GM20000 (cell line): ENCODE results near the gene CRNKL1.

Experiments used
- DNase-seq: peaks from one replicate; pipeline ENCODE4 v3.0.0; 2012; ENCODE audit warnings: low spot score
- TF ChIP-seq, protein P1 (sequence below): IDR thresholded peaks from 2 replicates; pipeline ENCODE4 v1.5.1; 2012; ENCODE audit warnings: mild to moderate bottlenecking, control low read depth; ENCODE audit errors: extremely low read depth, missing control alignments

CRNKL1 gene

DNA sequence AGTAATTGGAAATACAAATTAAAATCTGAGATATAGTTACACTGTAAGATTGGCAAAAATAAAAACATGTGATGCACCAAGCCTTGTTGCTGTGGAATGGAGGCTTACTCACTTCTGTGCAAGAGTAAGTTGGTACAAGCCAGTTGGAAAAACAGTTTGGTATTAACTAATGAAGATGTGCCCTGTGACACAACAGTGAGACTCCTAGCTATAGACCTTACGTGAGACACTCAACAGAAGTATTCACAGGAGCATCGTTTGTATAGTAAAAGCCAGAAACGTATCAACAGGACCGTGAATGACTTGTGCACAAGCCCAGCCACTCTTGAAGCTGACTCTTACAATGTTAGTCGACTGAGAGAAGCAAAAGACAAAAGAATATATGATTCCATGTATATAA, 20.5 kb downstream of the CRNKL1 start:
- DNase-seq: no peak
- TF ChIP-seq, protein P1, sequence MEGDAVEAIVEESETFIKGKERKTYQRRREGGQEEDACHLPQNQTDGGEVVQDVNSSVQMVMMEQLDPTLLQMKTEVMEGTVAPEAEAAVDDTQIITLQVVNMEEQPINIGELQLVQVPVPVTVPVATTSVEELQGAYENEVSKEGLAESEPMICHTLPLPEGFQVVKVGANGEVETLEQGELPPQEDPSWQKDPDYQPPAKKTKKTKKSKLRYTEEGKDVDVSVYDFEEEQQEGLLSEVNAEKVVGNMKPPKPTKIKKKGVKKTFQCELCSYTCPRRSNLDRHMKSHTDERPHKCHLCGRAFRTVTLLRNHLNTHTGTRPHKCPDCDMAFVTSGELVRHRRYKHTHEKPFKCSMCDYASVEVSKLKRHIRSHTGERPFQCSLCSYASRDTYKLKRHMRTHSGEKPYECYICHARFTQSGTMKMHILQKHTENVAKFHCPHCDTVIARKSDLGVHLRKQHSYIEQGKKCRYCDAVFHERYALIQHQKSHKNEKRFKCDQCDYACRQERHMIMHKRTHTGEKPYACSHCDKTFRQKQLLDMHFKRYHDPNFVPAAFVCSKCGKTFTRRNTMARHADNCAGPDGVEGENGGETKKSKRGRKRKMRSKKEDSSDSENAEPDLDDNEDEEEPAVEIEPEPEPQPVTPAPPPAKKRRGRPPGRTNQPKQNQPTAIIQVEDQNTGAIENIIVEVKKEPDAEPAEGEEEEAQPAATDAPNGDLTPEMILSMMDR: no peak

DNA sequence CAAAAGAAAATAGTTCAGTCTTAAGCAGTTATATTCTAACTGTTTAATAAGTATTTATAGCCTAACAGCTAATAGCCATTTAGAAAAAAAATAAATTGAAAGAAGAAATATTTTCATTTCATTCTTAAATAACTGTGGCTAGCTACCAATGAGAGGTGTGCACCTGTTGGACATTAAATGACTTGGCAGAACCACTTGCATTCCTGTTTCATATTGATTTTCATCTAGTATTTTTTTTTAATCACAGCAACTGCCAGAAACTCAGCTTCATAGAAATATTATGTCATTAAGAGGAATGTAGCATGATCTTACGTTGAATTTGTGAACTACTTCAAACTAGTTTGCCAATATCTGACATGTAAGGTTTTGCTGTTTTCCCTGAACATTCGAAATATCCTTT, 25.0 kb downstream of the CRNKL1 start:
- TF ChIP-seq, protein P1: no peak

DNA sequence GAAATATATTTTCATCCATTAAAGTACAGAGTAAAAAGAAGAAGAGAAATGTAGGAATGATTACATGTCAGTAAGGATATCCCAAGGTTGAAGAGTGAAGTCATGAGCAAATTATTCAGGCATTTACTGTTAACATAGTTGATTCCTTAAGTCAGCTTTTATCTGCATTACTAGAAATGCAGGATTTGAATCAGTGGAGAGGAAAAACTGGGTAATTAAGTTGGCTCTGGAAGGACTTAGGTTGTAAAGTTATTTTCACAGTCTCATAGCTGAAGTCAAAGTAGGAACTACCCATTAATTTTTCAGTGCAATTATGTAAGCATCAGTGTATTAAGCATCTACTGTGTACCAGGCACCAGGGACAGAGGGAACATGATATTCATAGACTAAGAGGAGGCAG, 27.3 kb downstream of the CRNKL1 start:
- TF ChIP-seq, protein P1: no peak
- no peak for DNase-seq

More for the DNA sequence above, 25.0 kb downstream of the CRNKL1 start:
- DNase-seq: no peak

DNA sequence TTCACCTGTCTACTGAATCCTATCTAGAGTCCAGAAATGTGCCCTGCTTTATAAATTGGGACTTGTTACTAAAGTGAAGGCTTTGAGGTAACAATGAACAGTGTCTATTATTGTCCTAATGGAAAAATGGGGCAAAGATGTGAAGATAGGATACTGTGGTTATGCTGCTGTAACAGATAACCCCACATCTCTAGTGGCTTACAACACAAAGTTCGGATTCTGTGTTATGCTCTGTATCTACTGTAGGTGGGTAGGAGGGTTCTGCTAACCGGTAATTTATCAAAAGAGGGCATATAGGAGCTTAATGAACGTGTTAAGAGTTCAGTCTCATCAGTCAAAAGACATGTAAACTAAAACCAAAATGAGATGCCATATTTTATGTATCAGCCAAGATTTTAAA, 28.9 kb downstream of the CRNKL1 start:
- TF ChIP-seq, protein P1: no peak
- DNase-seq: no peak

DNA sequence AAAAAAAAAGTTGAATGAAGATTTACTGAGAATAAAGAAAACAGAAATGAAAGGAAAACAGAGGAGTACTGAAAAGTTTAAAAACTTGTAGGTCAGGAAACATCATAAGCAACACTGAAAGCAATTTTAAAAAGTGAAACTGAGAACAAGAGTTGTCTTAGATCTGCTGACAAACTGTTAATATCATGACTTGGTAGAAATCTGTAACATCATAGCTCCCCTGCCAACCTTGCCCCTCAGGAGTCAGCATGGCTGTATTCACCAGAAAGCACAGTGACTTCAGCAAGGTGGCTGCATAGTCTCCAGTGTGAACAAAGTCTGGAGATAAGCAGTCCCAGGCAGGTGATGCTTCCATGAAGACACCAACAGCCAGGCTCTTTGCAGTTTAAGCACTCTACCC, 29.8 kb downstream of the CRNKL1 start:
- DNase-seq: peak; percentile 62
- TF ChIP-seq, protein P1: no peak

DNA sequence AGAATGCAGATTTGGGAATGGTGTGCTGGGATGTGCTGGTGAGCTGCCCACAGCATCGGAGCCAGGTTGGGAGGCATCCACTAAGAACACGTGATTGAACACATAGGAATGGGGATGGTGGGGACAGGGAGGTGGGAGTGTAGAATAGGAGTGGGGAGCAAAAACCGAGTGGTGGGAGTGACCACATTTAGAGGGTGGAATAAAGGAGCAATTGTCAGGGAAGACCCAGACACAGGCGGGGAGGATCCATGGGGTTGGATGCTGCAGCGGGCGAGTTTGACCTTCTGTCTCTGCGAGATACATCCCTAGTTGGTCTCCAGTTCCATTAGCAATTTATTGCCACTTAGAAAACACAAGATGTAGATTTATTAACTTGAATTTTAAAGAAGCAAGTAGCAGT, 30.4 kb downstream of the CRNKL1 start:
- TF ChIP-seq, protein P1: no peak
- DNase-seq: no peak

DNA sequence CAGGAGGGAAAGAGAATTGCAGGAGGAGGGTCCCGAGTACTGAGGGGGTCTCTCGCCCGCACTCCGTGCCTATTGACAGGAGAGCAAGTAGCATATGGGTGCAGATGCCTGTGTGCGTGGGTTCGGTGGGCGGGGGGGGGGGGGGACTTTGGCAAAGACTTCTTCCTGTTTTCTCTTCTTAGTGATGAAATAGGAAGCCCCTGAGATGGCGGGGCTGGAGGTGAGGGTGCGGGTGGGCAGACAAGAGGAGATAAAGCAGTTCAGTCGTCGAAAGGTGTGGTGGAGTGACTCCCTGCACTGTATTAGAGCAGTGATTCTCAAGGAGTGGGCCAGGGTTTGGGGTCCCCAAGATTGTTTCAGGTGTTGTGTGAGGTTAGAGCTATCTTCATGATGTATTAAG, 31.4 kb downstream of the CRNKL1 start:
- no peak for DNase-seq
- TF ChIP-seq, protein P1: no peak
